ENCODE results near the gene MYH7. TPM values are rescaled to one million over a fixed set of nuclear protein-coding genes. Genes with fewer than 3 reads are reported as not detected.

MYH7 gene
- total and polyA plus RNA-seq, 2 of the 4 experiments (the other 2 are of a cell fraction), result not detected

GRCh38 chr14:23423657-23424056 lies 11.8 kb downstream of the MYH7 start:
- H3K4me1 ChIP-seq (ENCODE audit: control insufficient read depth, insufficient read depth, low read length), result no peaks in the 10 kb centered on the region
- no peaks in the 10 kb centered on the region for H3K36me3 ChIP-seq (ENCODE audit: control insufficient read depth, insufficient read depth, low read length)
- no peak overlapping the region for H2BK15ac ChIP-seq (ENCODE audit: low read depth, low read length)
- no peaks in the 10 kb centered on the region for H3K9me1 ChIP-seq (ENCODE audit: insufficient read depth, low read length)
- H3K27me3 ChIP-seq (ENCODE audit: control insufficient read depth, insufficient read depth, low read length), result peaks cover 12% of the 10 kb centered on the region; the same call in 1 of the 2 replicates
- intact Hi-C loops (cut with micrococcal nuclease), result no loop called here
- no peaks in the 10 kb centered on the region for H3K9me3 ChIP-seq (ENCODE audit: control insufficient read depth, insufficient read depth, low read length)
- ChIA-PET POLR2A (ENCODE audit: unreplicated experiment) (no interaction called here), CTCF (no interaction called here)
- H3K4me3 ChIP-seq (ENCODE audit: insufficient read depth, low read depth, low read length), result no peak overlapping the region
- no peaks in the 10 kb centered on the region for H3K79me1 ChIP-seq (ENCODE audit: low read depth in 1 of 2, low read length in 2 of 2)
- no peak overlapping the region for H4K5ac ChIP-seq (ENCODE audit: low read depth, low read length)
- no peak overlapping the region for H3K27ac ChIP-seq (ENCODE audit: insufficient read depth, low read length)
- H4K8ac ChIP-seq (ENCODE audit: low read depth in 2 of 2, low read length in 2 of 2), result no peak overlapping the region
- no peak overlapping the region for H3K23ac ChIP-seq (ENCODE audit: low read depth, low read length)
- DNase-seq (no peak), ATAC-seq (ENCODE audit: low read depth) (no peak)
- TF ChIP-seq, protein P1, sequence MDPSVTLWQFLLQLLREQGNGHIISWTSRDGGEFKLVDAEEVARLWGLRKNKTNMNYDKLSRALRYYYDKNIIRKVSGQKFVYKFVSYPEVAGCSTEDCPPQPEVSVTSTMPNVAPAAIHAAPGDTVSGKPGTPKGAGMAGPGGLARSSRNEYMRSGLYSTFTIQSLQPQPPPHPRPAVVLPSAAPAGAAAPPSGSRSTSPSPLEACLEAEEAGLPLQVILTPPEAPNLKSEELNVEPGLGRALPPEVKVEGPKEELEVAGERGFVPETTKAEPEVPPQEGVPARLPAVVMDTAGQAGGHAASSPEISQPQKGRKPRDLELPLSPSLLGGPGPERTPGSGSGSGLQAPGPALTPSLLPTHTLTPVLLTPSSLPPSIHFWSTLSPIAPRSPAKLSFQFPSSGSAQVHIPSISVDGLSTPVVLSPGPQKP (IDR thresholded peaks at IDR 0.05; ENCODE audit: borderline replicate concordance, low read depth, low read length), result no peak
- no peak for TF ChIP-seq RFX5 (IDR thresholded peaks at IDR 0.05; ENCODE audit: low read depth, low read length)
- TF ChIP-seq BHLHE40 (IDR thresholded peaks at IDR 0.05; ENCODE audit: low read depth, low read length), result no peak
- TF ChIP-seq MAFK (IDR thresholded peaks at IDR 0.05; ENCODE audit: low read depth, low read length), result no peak
- no peak for TF ChIP-seq RCOR1 (IDR thresholded peaks at IDR 0.05; ENCODE audit: insufficient replicate concordance, low read length)
- no peak for TF ChIP-seq RAD21 (IDR thresholded peaks at IDR 0.05; ENCODE audit: low read length)
- no peak for TF ChIP-seq MXI1 (IDR thresholded peaks at IDR 0.05; ENCODE audit: borderline replicate concordance, low read depth, low read length)
- TF ChIP-seq NFE2L2 (IDR thresholded peaks at IDR 0.05; ENCODE audit: low read depth, low read length), result no peak
- no peak overlapping the region for H3K9ac ChIP-seq (ENCODE audit: low read depth, low read length)
- H3K14ac ChIP-seq (replicated peaks; ENCODE audit: low read depth, low read length), result no peak overlapping the region
- no peak overlapping the region for H3K4ac ChIP-seq (ENCODE audit: low read depth, low read length)
- dilution Hi-C loops (cut with HindIII; ENCODE audit: low sequenced_read_pairs, unreplicated experiment), result no loop called here
- no peak overlapping the region for H2AFZ ChIP-seq (replicated peaks; ENCODE audit: low read length, poor library complexity)
- no peak overlapping the region for H4K91ac ChIP-seq (ENCODE audit: insufficient read depth, low read depth, low read length)
- H3K18ac ChIP-seq (ENCODE audit: low read depth, low read length), result no peak overlapping the region
- no peaks in the 10 kb centered on the region for H4K20me1 ChIP-seq (ENCODE audit: insufficient read depth, low read length)
- H2AK9ac ChIP-seq (replicated peaks; ENCODE audit: low read depth, low read length, poor library complexity), result no peak overlapping the region
- 66% methylated on average over 4 of the region's 6 CpGs; no CpG with 5 or more reads in 1 of the 2 experiments for WGBS, 2 experiments (ENCODE audit: extremely low coverage in 2 of 2, insufficient read length in 1 of 2)
- H2AK5ac ChIP-seq (ENCODE audit: low read depth, low read length), result no peak overlapping the region
- in situ Hi-C loops (cut with MboI; ENCODE audit: low sequenced_read_pairs), result no loop called here
- no peak overlapping the region for H2BK5ac ChIP-seq (ENCODE audit: low read depth, low read length, poor library complexity, severe bottlenecking)
- H3K4me2 ChIP-seq (ENCODE audit: low read depth, low read length), result no peak overlapping the region
- no peak overlapping the region for H2BK120ac ChIP-seq (ENCODE audit: low read depth, low read length)
- no peak overlapping the region for H2BK20ac ChIP-seq (ENCODE audit: low read depth, low read length)
- no peak overlapping the region for H3K56ac ChIP-seq (ENCODE audit: extremely low read depth, insufficient read depth, low read length)
- no TSS peak for BruUV-seq (replicated peaks)
